CD4-positive, alpha-beta T cell treated with Interleukin-4 for 4 hours (primary cell): Measurements from ENCODE around the gene ASCL2.
"Not testable (repeated sequence)": the region's sequence is repeated elsewhere in the genome, so short reads cannot be mapped to it uniquely, and the experiment has no call there.

Experiments
- DNase-seq: peaks from one replicate; pipeline ENCODE4 v3.0.0-alpha.2; 2020

Gene ASCL2

GRCh38 chr11:2258501-2259465, 11.6 kb downstream of the ASCL2 start:
- DNase-seq, result no peak

DNA sequence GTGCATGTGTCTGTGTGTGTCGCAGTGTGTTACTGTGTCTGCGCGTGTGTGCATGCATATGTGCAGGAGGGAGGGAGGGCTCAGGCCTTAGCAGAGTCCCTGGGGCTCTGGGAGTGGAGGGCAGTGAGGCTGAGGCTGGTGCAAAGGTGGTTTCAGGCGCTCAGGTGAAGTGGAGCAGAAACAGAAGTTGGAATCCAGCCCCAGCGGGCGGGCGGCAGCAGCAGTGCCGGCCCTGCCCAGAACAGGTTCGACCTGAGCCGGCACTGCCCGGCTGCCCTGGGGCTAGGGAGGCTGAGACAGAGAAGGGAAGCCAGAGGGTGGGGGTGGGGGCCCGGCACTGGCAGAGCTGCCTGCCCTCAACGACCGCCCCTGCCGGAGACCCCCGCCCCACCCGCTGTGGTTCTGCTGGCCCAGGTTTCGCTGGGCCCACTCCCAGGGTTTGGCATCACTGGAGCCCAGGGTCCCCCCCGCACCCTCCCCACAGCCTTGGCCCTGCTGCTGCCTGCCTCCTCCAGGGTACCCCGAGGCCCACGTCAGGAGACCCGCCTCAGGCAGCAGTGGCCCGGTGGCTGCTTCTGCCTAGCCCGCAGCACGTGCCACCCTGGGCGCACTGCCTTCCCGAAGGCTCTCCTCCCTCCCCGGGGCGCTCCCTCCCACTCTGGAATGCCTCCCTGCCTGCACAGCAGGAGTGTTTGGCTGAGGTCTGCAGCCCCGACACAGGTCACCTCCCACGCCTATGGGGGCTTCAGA, 13.3 kb downstream of the ASCL2 start:
- DNase-seq, result no peak

DNA sequence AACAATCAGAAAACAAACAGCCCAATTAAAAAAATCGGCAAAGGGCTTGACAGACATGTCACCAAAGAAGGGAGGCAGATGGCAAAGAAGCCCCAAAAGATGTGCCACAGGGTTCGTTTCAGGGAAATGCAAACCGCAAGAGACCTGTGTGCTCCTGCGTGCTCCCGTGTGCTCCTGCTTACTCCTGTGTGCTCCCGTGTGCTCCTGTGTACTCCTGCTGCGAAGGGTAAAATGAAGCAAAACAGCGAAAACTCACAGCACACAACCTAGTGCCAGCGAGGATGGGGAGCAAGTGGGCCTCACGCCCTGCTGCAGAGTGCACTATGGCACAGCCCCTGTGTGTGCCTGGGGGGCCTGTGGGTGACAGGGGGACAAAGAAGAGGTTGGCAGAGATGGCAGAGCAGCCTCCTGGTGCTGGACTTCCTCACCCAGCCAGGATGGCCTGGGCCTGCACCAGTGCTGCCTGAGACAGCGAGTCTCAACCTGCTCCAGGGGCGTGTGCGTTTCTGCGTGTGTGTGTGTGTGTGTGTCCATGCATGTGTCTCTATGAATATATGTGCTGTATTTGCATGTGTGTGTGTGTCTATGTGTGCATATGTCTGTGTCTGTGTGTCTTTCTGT, 14.0 kb downstream of the ASCL2 start:
- DNase-seq, result no peak

DNA sequence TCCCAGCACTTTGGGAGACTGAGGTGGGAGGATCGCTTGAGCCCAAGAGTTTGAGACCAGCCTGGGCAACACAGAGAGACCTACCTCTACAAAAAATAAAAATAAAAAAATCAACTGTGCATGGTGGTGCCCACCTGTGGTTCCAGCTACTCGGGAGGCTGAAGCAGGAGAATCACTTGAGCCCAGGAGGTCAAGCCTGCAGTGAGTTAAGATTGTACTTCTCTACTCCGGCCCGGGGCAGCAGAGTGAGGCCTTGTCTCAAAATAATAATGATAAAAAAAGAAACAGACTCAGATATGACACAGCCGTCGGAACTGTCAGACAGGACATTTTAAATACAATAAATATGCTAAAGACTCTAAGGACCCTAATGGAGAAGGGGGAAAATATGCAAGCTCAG, 18.4 kb downstream of the ASCL2 start:
- DNase-seq, result no peak

DNA sequence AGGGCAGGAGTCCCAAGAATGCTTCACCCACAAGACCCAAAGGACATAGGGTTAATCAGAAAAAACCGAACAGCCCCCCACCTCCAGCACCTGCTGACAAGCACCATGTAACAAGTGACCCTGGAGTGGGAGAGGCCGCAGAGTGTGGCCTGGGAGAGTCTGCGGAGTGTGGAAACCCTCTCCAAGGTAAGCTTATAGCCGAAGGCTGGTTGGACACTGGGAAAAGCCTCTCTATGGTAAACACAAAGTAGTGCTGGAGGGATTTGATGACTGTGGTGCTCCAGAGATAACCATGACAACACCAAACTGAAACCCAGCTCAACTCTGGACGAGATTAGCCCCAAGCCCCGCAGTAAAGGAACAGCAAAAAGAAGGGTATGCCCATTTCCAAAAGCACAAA, 19.2 kb downstream of the ASCL2 start:
- no peak for DNase-seq

- no peak for DNase-seq
Observed at GRCh38 chr11:2250485-2250884, 19.9 kb downstream of the ASCL2 start.

- no peak for DNase-seq
Observed at GRCh38 chr11:2250041-2250440, 20.3 kb downstream of the ASCL2 start.

- DNase-seq, result no peak
Observed at GRCh38 chr11:2249189-2249916, 21.0 kb downstream of the ASCL2 start.

DNA sequence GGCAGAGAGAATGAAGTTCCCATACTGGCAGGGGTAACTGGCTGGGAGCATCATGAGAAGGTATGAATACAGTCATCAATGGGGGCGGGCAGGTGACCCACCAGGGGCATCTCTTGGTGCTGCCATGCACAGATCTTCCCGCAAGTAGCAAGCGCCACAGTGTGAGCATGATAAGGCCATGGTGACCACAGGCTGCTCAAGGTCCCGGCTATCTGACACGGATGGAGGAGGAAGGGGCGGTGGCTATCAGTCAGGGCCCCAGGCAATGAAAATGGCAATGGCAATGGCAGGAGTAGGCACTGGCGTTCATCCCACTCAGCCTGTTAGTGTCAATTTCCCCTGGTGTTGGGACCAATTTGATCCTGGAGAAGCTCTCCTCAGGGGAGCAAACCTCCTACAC, 21.6 kb downstream of the ASCL2 start:
- no peak for DNase-seq

GRCh38 chr11:2248242-2248641, 22.1 kb downstream of the ASCL2 start:
- no peak for DNase-seq

- DNase-seq, result no peak
Observed at GRCh38 chr11:2247496-2247895, 22.9 kb downstream of the ASCL2 start.

- no peak for DNase-seq
Observed at GRCh38 chr11:2240834-2241233, 29.6 kb downstream of the ASCL2 start.

GRCh38 chr11:2237457-2238238, 32.7 kb downstream of the ASCL2 start:
- DNase-seq, result no peak

DNA sequence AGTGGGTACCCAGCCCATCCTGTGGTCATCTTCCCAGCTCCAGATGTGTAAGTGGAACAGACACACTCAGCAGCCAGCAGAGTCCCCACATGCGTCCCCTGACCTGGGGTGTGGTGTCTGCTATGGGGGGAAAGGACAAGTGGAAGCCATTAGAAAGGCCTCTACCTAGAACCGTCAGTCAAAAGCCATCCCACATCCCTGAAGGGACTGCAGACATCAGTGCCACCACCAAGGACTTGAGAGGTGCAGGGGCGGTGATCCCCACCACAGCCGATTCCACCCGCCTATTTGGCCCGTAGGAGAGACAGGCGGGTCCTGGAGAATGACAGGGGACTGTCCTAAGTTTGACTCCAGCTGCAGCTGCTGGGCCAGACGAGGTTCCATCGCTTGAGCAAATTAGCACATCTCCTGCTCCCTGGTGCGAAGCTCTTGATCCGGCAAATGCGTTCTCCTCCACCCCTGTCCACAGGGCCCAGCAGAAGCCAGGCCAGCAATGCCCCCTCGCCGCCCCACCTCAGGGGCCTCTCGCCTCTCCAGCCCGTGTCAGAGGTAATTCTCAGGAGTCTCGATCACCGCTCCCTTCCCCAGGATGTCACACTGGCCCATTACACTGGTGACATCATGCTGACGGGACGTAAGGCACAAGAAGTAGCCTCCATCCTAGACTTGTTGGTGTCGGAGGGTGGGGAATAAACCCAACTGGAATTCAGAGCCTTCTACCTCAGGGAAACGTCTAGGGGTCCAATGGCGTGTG, 33.8 kb downstream of the ASCL2 start:
- DNase-seq, result not testable (repeated sequence)

- DNase-seq, result no peak
Observed at GRCh38 chr11:2235588-2236326, 34.6 kb downstream of the ASCL2 start.

DNA sequence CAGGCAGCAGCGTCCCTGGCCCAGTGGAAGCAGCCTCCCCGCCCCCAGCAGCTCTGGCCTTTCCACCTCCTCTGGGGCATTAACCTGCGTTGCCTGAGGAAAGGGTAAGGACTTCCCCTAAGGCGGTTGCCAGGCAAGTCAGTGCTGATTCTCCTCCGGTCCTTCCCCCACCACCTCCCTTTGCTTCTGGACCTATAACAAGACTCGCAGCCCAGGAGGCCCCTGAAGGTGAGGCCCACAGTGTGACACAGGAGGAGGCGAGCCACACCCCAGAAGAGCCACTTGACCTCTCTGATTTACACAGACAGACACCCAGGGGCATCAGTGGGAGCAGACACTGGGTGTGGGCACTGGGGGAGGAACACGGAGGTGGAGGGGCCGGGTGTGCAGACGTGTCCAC, 35.4 kb downstream of the ASCL2 start:
- no peak for DNase-seq

GRCh38 chr11:2233693-2234455, 36.5 kb downstream of the ASCL2 start:
- no peak for DNase-seq

GRCh38 chr11:2229713-2230297, 40.6 kb downstream of the ASCL2 start:
- DNase-seq, result no peak

GRCh38 chr11:2224254-2224653, 46.1 kb downstream of the ASCL2 start:
- DNase-seq, result no peak
